Hematopoietic multipotent progenitor cell (in vitro differentiated cells): ENCODE results near the gene GGT1. TPM values are rescaled to one million over a fixed set of nuclear protein-coding genes. Genes with fewer than 3 reads are reported as not detected.
A peak's percentile ranks its signal among the peaks of the same experiment; 100 is the strongest.
"Not testable (repeated sequence)": the region's sequence is repeated elsewhere in the genome, so short reads cannot be mapped to it uniquely, and the experiment has no call there.

Source experiments
- DNase-seq, 3 donors: peaks; one replicate each; pipeline ENCODE4 v3.0.0-alpha.2; 2011 to 2015; ENCODE audit warnings: low read depth in 2 of 3, low spot score in 2 of 3
- total RNA-seq: library from RNA; depleted of rRNA; stranded (reverse); fragments of >200 nt; gene quantifications from one replicate; pipeline ENCODE4 v1.2.3, GENCODE V29; 2012

The GGT1 gene
- 18.6 TPM for total RNA-seq

- not testable (repeated sequence) for DNase-seq
Measured at GRCh38 chr22:24602847-24603769, at the start of gene GGT1. GGT1 (plus strand) TSS chr22:24603193; CDS start chr22:24611082, 7,889 bp downstream.

DNA sequence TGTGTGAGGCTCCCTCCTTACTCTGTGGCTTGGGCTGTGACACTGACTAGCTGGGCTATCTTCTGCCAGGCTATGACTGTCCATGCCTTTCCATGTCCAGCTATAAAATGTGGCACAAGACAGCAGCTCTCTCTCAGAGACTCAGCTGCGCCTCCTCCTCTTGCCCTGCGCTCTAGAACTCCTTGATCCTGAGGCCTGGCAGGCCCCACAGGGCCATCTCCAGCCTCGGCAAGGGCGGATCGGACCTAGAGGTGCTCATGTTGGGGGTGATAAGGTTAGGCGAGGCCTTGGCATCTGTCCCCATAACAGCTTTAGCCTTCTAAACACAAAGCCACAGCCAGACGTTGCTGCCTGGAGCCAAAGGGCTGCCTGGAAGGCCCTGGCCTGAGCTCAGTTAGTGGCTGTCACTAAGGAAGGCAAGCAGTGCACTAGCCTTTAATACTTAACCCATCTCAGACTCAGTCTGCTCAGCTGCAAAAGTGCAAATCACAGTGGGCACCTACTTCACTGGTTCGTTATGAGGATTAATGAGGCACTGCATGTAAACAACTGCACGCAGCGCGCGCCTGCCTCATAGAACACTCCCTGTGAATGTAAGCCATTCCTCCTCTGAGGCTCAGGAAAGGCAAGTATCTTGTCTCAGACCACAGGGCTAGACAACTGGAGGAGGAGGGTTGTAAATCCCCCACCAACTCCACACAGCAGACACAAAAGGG is 49.2 kb upstream of the GGT1 start:
- no peak for DNase-seq

GRCh38 chr22:24554313-24555164 is 48.5 kb upstream of the GGT1 start, which contains the start of gene GUCD1:
GUCD1 (minus strand) TSS chr22:24555138; CDS start chr22:24554991, 147 bp downstream.
- peak in 1 of 3 donors; percentile 47 for DNase-seq

DNA sequence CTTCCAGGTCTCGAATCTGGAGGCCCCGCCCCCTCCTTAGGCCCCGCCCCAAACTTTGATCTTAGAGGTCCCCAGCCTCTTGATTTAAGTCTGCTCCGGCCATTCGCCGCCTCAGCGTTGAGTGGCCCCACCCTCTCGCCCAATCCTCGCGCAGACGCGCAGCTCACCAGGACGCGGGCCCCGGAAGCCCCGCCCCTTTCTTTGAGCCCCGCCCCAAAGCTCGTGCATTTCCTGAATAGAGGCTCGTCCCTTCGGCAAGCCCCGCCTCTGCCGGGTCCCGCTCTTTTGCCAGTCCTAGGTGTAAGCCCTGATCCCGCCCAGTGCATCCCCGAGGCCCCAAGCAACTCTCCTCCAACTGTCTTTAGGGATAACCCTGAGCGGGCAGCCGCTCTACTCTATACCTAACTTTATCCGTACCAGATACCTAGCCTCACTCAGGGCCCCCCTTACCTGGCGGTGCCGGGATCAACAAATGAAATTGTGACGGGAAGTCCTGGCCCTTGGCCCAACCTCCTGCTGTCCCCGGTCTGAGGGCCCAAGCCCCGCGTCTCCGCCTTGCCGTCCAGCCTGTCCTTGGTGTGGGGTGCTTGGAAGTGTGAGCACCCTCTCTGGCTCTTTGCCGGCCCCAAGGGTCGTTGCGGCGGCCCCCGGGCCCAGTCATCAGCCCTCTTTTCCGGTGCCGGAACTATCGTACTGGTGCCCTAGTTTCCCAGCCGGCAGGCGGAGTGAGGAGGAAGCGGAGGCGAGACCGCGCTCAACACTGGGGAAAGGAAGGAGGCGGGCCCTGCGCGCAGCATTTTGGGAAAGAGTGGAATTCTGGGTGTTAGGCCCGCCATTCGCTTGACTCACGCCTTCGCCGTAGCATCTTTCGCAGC is 47.6 kb upstream of the GGT1 start, which contains the start of gene SNRPD3:
TSS of gene SNRPD3 (plus strand) at position 835 of the 875 bp plus-strand sequence. CDS start 1,676 bp downstream, outside the sequence.
- peak; percentile 98 to 99 (median 99) for DNase-seq

DNA sequence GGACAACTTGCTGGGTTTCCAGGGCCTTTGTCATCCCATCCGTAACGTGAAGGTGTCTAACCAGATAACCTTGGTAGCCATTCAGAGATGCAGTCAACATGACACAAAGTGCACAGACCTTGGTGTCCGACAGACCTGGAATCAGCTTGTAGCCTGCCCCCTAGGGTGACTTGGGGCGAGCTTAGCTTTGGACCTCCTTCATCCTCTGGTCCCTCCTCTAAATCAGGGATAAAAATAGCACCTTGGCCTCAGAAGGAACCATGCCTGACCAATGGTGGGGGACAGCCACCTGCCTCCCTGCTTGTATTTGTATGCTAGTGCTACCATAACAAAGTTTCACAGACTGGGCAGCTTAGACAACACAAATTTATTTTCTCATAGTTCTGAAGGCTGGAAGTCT is 43.5 kb upstream of the GGT1 start:
- DNase-seq: no peak

DNA sequence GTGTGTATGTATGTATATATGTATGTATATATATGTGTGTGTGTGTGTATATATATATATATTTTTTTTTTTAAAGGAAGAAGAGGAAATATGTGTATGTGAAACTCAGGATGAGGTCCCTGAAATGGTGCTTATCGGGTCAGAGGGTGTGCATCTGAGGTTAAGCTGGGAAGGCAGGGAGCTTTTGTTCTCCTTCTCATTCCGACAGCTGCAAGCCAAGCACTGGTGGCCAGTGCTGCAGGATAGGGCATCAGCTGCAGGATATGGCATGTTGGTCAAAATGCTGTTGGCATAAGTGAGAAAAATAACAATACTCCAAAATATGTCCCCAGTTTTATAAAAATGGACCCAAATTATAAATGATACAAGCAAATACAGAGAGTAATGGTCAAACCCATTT is 39.7 kb upstream of the GGT1 start:
- no peak for DNase-seq

GRCh38 chr22:24564376-24565058 is 38.5 kb upstream of the GGT1 start:
- no peak for DNase-seq

- no peak for DNase-seq
Measured at GRCh38 chr22:24565077-24565476, 37.9 kb upstream of the GGT1 start.

- no peak for DNase-seq
Measured at GRCh38 chr22:24566899-24567511, 36.0 kb upstream of the GGT1 start.

DNA sequence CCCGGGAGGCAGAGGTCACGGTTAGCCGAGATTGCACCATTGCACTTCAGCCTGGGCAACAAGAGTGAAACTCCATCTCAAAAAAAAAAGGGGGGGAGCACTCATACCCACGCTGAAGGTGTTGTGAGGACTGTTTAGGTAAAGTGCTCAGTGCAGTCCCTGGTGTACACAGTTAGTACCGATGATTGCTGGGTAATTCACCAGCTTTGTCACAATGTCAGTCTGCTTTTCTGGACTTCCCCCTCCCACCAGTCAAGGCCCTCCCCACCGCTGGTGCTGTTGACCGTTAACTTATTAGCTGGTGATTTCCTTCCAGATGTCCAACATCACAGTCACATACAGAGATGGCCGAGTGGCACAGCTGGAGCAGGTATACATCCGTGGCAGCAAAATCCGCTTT is 35.3 kb upstream of the GGT1 start:
- no peak for DNase-seq

DNA sequence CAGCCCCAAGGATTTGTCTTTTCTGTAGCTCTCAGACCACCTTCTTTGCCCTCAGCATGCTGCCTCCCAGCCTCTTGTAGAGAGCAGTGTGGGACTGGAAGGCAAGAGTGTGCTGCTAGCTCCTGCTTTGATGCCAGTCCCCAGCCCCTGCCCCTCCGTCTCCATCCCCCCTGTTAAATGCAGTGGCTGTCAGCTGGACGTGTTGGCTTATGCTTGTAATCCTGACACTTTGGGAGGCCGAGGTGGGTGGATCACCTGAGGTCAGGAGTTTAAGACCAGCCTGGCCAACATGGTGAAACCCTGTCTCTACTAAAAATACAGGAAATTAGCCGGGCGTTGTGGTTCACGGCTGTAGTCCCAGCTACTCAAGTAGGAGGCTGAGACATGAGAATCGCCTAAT is 31.7 kb upstream of the GGT1 start:
- no peak for DNase-seq

GRCh38 chr22:24576778-24577177 is 26.2 kb upstream of the GGT1 start:
- DNase-seq: no peak

DNA sequence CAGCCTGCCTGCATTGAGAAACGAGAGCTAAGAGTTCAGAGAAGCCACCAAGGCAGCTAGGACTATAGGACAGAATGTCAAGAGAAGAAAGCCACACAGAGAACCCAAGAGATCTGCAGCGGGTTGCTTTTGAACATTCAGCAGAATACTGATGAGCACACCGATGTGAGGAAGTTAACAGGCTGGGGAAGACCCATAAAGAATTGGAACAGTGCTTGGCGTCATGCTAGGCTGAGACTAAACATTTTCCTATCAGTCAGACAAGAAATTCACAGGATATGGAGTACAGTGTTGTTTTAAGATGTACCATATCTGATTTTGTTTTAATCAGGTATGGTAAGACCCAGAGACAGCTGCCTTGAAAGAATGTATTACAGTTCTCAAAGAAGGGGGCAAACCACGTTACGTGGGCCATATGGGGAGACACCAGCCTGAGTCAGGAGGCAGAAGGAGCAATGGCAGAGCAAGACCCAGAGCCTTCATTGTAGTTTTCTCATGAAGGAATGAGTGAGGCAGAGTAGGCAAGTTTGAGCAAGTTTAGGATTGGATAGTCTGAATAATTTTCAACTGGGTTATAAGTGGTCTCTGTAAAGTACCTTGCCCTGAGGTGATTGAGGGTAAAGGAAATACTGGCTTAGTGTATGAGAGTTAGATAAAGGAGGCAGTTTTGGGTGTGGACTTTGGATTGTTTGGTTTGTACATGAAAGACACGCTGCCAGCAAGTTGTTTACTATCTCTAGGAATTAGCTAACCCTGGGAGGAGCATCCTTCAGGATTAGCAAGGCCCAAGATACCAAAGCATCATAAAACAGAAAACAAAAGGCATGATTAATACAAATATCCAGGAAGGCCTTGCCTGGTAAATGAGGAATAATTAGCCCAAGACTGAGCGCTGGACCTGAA is 24.4 kb upstream of the GGT1 start:
- DNase-seq: no peak

DNA sequence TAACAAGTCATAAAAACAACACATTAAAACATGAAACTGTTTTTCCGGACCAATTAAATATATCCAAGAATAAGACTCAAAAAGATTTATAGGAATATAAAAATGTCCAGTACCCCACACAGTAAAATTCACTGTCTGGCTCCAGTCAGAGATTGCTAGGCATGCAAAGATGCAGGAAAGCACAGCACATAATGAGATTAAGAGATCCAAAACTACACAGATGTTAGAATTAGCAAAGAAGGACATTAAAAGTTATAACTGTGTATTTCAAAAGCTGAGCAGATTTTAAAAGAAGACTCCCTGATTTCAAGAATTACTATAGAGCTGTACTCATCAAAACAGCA is 23.8 kb upstream of the GGT1 start:
- no peak for DNase-seq

GRCh38 chr22:24580276-24580675 is 22.7 kb upstream of the GGT1 start:
- no peak for DNase-seq

DNA sequence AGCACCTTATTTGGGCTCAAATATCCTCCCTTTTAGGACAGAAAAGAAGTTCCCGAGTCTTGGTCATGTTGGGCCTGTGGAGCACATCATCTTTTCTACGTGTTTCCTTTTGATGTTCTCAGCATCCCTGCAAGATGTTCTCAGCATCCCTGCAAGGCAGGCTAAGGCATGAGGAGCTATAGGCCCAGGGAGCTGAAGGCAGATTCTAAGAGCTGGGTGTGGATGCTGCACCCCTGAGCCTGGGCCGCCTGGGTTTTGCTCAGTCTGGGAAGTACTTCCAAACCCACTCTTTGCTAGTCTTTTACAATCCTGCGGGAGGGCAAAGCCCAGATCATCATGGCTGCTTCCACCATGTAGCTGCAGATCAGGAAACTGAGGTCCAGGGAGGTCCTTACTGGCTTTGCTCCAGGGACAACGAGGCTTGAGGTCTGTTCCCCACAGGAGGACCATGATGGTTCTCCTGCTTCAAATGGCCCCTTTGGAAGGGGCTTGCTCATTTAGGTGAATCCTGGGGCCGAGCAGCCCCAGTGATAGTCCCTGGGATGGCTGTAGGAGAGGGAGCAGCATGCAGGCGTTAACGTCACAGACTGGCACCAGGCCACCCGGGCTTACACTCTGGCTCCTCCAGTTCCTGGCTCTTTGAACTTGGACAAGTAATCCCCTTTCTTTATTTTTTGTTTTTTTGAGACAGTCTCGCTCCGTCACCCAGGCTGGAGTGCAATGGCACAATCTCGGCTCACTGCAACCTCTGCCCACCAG is 20.8 kb upstream of the GGT1 start:
- no peak for DNase-seq
